GM10266 (cell line): ENCODE results near the gene QRICH2.

Source experiments
- DNase-seq: peaks from one replicate; pipeline ENCODE4 v3.0.0; 2012; ENCODE audit errors: extremely low spot score
- TF ChIP-seq, protein P1 (sequence below): IDR thresholded peaks from 2 replicates; pipeline ENCODE4 v1.5.1; 2012; ENCODE audit warnings: mild to moderate bottlenecking, low read depth; ENCODE audit not compliant: control insufficient read depth, insufficient read depth; ENCODE audit errors: missing control alignments

Gene QRICH2

GRCh38 chr17:76293106-76293505, 15.0 kb downstream of the QRICH2 start:
- TF ChIP-seq, protein P1, sequence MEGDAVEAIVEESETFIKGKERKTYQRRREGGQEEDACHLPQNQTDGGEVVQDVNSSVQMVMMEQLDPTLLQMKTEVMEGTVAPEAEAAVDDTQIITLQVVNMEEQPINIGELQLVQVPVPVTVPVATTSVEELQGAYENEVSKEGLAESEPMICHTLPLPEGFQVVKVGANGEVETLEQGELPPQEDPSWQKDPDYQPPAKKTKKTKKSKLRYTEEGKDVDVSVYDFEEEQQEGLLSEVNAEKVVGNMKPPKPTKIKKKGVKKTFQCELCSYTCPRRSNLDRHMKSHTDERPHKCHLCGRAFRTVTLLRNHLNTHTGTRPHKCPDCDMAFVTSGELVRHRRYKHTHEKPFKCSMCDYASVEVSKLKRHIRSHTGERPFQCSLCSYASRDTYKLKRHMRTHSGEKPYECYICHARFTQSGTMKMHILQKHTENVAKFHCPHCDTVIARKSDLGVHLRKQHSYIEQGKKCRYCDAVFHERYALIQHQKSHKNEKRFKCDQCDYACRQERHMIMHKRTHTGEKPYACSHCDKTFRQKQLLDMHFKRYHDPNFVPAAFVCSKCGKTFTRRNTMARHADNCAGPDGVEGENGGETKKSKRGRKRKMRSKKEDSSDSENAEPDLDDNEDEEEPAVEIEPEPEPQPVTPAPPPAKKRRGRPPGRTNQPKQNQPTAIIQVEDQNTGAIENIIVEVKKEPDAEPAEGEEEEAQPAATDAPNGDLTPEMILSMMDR = no peak
- no peak for DNase-seq

- TF ChIP-seq, protein P1 = no peak
- DNase-seq = no peak
These were observed 15.5 kb downstream of the QRICH2 start for GRCh38 chr17:76292567-76292966.

DNA sequence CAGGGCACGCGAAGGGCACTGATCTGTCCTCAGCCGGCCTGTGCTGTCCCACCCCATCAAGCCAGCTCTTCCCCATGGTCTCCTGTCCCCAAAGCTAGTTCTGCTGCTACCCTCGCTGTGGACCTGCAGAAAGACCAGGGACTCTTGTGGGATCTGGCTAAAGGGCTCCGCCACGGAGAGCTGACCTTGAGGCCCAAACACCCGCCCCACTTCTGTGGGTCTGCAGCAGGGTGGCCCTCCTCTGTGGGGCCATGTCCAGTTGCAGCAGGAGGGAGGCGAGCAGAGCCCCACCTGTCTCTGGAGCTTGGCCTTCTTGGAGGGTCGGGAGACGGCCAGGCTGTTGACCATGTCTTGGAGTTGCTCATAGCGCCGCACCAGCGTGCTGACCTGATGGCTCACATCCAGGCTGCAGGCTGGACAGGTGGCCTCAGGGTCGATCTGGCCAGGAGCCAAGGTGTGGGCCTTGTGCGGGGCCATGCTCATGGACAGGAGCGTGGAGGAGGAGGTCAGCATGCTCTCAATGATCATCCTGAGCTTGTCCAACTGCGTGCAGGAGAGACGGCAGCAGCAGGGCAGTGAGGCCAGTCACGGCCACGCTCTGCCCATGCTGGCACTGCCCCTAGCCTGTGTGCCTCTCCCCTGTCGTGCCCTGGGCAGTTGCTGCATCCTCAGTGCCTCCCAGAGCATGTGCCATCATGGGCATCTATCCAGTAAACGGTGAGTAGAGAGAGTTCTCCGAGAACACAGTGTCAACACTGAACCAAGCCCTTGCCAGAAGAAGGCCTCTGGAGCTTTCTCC, 26.3 kb downstream of the QRICH2 start:
- TF ChIP-seq, protein P1 = no peak
- DNase-seq = no peak

DNA sequence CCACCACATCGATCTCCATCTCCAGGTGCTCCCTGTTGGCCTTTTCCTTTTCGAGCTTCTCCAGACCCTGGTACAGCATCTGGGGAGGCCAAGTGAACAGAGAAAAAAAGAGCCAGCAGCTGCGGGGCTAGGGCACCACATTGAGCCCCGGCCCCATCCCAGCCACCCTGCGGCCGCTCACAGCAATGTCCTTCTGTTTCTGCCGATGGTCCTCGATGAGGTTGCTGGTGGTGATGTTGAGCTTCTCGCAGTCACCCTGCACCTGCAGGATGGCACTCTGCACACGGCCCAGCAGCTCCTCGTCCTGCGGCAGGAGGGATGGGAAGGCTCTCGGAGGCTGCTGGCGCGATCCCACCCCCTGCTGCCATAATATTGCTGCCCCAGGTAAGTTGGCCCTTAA, 27.4 kb downstream of the QRICH2 start:
- TF ChIP-seq, protein P1 = no peak
- no peak for DNase-seq

DNA sequence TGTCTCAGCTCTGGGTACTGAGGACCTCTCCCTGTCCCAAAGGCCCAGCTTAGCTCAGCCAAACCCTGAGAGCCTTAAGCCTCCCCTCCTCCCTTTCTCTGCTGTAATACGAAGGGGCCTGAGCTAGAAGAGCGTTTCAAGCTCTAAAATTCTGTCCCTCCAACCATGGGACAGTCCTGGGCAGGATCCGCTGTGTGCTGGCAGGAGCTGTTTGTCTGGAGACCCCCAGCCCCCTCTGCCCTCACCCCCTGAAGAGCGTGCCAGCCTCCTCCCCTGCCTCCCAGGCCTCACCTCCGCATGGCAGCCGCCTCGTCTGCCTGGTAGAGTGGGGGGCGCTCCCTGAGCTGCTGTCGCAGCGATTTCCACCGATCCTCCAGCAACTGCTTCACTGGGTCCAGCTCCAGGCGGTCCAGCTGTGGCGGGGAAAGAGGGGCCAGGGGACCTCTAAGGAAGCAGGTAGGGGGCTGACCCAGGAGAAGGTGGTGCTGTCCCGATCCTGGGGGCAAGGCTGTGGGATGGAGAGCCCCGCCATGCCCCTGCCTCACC, 28.3 kb downstream of the QRICH2 start:
- DNase-seq = no peak
- TF ChIP-seq, protein P1 = no peak

DNA sequence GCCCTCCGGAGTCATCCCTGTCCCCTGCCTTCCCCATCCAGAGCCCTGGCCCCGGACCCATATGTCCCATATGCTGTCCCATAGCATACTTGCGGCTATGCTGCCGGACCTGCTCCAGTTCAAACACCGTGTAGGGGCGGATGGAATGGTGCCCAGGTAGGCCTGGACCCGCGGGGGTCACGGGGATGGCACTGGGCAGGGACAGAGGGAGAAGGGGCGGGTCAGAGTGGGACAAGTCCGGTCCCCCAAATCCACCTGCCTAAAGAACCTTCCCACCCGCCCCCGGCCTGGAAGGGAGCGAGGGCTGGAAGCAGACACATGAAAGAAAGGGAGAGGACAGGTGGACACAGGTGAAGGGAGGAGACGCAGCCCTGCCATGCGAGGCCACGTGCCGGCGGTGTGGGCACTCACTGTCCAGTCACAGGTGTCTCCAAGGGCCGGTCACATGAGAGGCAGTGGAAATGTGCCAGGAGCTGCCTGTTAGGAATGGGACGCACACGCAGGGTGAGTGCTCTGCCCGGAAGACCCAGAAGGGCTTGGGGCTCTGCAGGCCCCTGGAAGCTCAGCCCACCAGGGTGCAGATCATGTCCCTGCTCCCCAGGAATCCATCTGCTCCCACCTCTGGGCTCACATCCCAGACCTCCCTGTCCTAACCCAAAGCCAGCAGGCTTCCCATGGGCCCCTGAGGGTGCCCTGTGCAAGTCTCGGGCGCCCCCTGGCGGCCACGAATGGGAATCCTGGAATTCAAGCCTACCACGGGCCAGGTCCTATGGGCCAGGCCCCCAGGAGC, 28.9 kb downstream of the QRICH2 start:
- TF ChIP-seq, protein P1 = peak; percentile 90
- peak; percentile 85 for DNase-seq
